Measurements from ENCODE around the gene LCP2. TPM values are rescaled to one million over a fixed set of nuclear protein-coding genes. Genes with fewer than 3 reads are reported as not detected.

LCP2 gene
- total and polyA plus RNA-seq, 2 of the 4 experiments (the other 2 are of a cell fraction), result not detected

DNA sequence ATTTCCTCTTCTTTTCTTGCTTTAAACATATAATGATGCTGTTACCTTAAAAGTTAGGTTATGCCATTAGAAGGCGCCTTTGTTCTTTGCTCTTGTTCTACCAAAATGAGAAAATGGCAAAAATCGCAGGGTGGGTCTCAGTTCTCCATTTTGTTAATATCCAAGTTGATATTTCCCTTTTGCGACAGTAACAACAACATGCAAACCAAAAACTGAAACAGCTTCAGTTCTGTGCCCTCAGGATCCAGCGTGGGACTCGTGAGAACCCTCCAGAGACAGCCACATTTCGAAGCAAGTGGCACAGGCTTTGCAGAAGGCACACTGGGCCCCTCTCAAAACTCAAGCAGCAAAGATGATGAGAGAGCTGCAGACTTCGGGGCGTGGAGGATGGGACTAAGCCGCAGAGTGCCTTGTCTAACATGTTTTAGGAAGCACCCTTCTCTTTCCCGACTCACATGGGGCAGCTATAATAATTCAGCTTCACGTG, 33.0 kb upstream of the LCP2 start:
- Histone ChIP-seq H3K18ac (ENCODE audit: low read depth, low read length) (no peak overlapping the region), H4K8ac (ENCODE audit: low read depth in 2 of 2, low read length in 2 of 2) (no peak overlapping the region), H2BK5ac (ENCODE audit: low read depth, low read length, poor library complexity, severe bottlenecking) (no peak overlapping the region), H4K5ac (ENCODE audit: low read depth, low read length) (no peak overlapping the region), H2BK120ac (ENCODE audit: low read depth, low read length) (no peak overlapping the region), H3K9ac (ENCODE audit: low read depth, low read length) (no peak overlapping the region), H3K23ac (ENCODE audit: low read depth, low read length) (no peak overlapping the region), H3K14ac (replicated peaks; ENCODE audit: low read depth, low read length) (no peak overlapping the region), H3K36me3 (ENCODE audit: control insufficient read depth, insufficient read depth, low read length) (no peaks in the 10 kb centered on the region), H3K4me2 (ENCODE audit: low read depth, low read length) (no peak overlapping the region), H3K27me3 (ENCODE audit: control insufficient read depth, insufficient read depth, low read length) (no peaks in the 10 kb centered on the region), H3K9me1 (ENCODE audit: insufficient read depth, low read length) (no peaks in the 10 kb centered on the region), H2BK15ac (ENCODE audit: low read depth, low read length) (no peak overlapping the region), H3K9me3 (ENCODE audit: control insufficient read depth, insufficient read depth, low read length) (no peaks in the 10 kb centered on the region), H2AK9ac (replicated peaks; ENCODE audit: low read depth, low read length, poor library complexity) (no peak overlapping the region), H2AK5ac (ENCODE audit: low read depth, low read length) (no peak overlapping the region), H2BK20ac (ENCODE audit: low read depth, low read length) (no peak overlapping the region), H3K56ac (ENCODE audit: extremely low read depth, insufficient read depth, low read length) (no peak overlapping the region), H3K4me3 (ENCODE audit: insufficient read depth, low read depth, low read length) (no peak overlapping the region), H3K27ac (ENCODE audit: insufficient read depth, low read length) (no peak overlapping the region), H2AFZ (replicated peaks; ENCODE audit: low read length, poor library complexity) (no peak overlapping the region), H4K20me1 (ENCODE audit: insufficient read depth, low read length) (no peaks in the 10 kb centered on the region), H3K79me1 (ENCODE audit: low read depth in 1 of 2, low read length in 2 of 2) (no peaks in the 10 kb centered on the region), H3K4ac (ENCODE audit: low read depth, low read length) (no peak overlapping the region), H4K91ac (ENCODE audit: insufficient read depth, low read depth, low read length) (no peak overlapping the region), H3K4me1 (ENCODE audit: control insufficient read depth, insufficient read depth, low read length) (no peaks in the 10 kb centered on the region)
- ChIA-PET CTCF (no interaction called here), POLR2A (ENCODE audit: unreplicated experiment) (no interaction called here)
- BruUV-seq (replicated peaks), result no TSS peak
- ATAC-seq (ENCODE audit: low read depth) (no peak), DNase-seq (no peak)
- intact Hi-C loops (cut with micrococcal nuclease), result no loop called here
- dilution Hi-C loops (cut with HindIII; ENCODE audit: low sequenced_read_pairs, unreplicated experiment), result no loop called here
- in situ Hi-C loops (cut with MboI; ENCODE audit: low sequenced_read_pairs), result no loop called here
- WGBS, 2 experiments (ENCODE audit: extremely low coverage in 2 of 2, insufficient read length in 1 of 2), result 94% methylated on average over 2 of the region's 11 CpGs; no CpG with 5 or more reads in 1 of the 2 experiments
- TF ChIP-seq MXI1 (IDR thresholded peaks at IDR 0.05; ENCODE audit: borderline replicate concordance, low read depth, low read length) (no peak), MAFK (IDR thresholded peaks at IDR 0.05; ENCODE audit: low read depth, low read length) (no peak), RFX5 (IDR thresholded peaks at IDR 0.05; ENCODE audit: low read depth, low read length) (no peak), CHD1 (IDR thresholded peaks at IDR 0.05; ENCODE audit: low read depth, low read length) (no peak), FOS (IDR thresholded peaks at IDR 0.05; ENCODE audit: low read depth, low read length) (no peak), SMC3 (IDR thresholded peaks at IDR 0.05; ENCODE audit: low read depth, low read length) (no peak), CEBPB (IDR thresholded peaks at IDR 0.05; ENCODE audit: low read depth, low read length) (no peak), RAD21 (IDR thresholded peaks at IDR 0.05; ENCODE audit: low read length) (no peak), RCOR1 (IDR thresholded peaks at IDR 0.05; ENCODE audit: insufficient replicate concordance, low read length) (no peak), POLR2A (IDR thresholded peaks at IDR 0.05; ENCODE audit: low read depth, low read length) (no peak), NFE2L2 (IDR thresholded peaks at IDR 0.05; ENCODE audit: low read depth, low read length) (no peak), MAZ (IDR thresholded peaks at IDR 0.05; ENCODE audit: borderline replicate concordance, low read depth, low read length) (no peak), BHLHE40 (IDR thresholded peaks at IDR 0.05; ENCODE audit: low read depth, low read length) (no peak)
- TF ChIP-seq, protein P1, sequence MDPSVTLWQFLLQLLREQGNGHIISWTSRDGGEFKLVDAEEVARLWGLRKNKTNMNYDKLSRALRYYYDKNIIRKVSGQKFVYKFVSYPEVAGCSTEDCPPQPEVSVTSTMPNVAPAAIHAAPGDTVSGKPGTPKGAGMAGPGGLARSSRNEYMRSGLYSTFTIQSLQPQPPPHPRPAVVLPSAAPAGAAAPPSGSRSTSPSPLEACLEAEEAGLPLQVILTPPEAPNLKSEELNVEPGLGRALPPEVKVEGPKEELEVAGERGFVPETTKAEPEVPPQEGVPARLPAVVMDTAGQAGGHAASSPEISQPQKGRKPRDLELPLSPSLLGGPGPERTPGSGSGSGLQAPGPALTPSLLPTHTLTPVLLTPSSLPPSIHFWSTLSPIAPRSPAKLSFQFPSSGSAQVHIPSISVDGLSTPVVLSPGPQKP (IDR thresholded peaks at IDR 0.05; ENCODE audit: borderline replicate concordance, low read depth, low read length), result no peak
- TF ChIP-seq, protein P2, sequence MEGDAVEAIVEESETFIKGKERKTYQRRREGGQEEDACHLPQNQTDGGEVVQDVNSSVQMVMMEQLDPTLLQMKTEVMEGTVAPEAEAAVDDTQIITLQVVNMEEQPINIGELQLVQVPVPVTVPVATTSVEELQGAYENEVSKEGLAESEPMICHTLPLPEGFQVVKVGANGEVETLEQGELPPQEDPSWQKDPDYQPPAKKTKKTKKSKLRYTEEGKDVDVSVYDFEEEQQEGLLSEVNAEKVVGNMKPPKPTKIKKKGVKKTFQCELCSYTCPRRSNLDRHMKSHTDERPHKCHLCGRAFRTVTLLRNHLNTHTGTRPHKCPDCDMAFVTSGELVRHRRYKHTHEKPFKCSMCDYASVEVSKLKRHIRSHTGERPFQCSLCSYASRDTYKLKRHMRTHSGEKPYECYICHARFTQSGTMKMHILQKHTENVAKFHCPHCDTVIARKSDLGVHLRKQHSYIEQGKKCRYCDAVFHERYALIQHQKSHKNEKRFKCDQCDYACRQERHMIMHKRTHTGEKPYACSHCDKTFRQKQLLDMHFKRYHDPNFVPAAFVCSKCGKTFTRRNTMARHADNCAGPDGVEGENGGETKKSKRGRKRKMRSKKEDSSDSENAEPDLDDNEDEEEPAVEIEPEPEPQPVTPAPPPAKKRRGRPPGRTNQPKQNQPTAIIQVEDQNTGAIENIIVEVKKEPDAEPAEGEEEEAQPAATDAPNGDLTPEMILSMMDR (conservative IDR thresholded peaks at IDR 0.05; ENCODE audit: low read depth, low read length), result no peak
- TF ChIP-seq, protein P3, sequence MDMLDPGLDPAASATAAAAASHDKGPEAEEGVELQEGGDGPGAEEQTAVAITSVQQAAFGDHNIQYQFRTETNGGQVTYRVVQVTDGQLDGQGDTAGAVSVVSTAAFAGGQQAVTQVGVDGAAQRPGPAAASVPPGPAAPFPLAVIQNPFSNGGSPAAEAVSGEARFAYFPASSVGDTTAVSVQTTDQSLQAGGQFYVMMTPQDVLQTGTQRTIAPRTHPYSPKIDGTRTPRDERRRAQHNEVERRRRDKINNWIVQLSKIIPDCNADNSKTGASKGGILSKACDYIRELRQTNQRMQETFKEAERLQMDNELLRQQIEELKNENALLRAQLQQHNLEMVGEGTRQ (IDR thresholded peaks at IDR 0.05; ENCODE audit: low read depth, low read length), result no peak
